NCI-H748 (cell line): Measurements from ENCODE around the gene ABCA12.
A peak's percentile ranks its signal among the peaks of the same experiment; 100 is the strongest.
"Not testable (repeated sequence)": the region's sequence is repeated elsewhere in the genome, so short reads cannot be mapped to it uniquely, and the experiment has no call there.

Source experiments
- DNase-seq: peaks from one replicate; lab custom pipeline; 2025; ENCODE audit not compliant: unreplicated experiment; lab: John Stamatoyannopoulos, UW

ABCA12 gene, protein sequence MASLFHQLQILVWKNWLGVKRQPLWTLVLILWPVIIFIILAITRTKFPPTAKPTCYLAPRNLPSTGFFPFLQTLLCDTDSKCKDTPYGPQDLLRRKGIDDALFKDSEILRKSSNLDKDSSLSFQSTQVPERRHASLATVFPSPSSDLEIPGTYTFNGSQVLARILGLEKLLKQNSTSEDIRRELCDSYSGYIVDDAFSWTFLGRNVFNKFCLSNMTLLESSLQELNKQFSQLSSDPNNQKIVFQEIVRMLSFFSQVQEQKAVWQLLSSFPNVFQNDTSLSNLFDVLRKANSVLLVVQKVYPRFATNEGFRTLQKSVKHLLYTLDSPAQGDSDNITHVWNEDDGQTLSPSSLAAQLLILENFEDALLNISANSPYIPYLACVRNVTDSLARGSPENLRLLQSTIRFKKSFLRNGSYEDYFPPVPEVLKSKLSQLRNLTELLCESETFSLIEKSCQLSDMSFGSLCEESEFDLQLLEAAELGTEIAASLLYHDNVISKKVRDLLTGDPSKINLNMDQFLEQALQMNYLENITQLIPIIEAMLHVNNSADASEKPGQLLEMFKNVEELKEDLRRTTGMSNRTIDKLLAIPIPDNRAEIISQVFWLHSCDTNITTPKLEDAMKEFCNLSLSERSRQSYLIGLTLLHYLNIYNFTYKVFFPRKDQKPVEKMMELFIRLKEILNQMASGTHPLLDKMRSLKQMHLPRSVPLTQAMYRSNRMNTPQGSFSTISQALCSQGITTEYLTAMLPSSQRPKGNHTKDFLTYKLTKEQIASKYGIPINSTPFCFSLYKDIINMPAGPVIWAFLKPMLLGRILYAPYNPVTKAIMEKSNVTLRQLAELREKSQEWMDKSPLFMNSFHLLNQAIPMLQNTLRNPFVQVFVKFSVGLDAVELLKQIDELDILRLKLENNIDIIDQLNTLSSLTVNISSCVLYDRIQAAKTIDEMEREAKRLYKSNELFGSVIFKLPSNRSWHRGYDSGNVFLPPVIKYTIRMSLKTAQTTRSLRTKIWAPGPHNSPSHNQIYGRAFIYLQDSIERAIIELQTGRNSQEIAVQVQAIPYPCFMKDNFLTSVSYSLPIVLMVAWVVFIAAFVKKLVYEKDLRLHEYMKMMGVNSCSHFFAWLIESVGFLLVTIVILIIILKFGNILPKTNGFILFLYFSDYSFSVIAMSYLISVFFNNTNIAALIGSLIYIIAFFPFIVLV (N-terminal part only)

GRCh38 chr2:215138479-215138878 is at the start of gene ABCA12:
Gene ABCA12 (minus strand): TSS chr2:215138626. CDS start chr2:215138208, 418 bp downstream.
- peak; percentile 26 for DNase-seq

GRCh38 chr2:215188078-215188477 is 49.7 kb upstream of the ABCA12 start:
- DNase-seq: no peak

- DNase-seq: no peak
Measured at GRCh38 chr2:215186021-215186420, 47.6 kb upstream of the ABCA12 start.

DNA sequence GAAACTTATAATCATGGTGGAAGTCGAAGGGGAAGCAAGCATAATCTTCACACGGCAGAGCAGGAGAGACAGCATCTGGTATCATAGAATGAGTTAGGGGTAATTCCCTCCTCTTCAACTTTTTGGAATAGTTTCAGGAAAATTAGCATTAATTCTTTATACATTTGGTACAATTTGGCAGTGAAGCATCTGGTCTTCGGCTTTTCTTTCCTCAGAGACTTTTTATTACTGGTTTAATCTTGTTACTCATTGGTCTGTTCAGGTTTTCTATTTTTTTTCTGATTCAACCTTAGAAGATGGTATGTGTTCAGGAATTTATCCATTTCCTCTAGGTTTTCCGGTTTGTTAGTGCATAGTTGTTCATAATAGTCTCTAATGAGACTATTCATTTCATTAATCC is 39.7 kb upstream of the ABCA12 start:
- no peak for DNase-seq

DNA sequence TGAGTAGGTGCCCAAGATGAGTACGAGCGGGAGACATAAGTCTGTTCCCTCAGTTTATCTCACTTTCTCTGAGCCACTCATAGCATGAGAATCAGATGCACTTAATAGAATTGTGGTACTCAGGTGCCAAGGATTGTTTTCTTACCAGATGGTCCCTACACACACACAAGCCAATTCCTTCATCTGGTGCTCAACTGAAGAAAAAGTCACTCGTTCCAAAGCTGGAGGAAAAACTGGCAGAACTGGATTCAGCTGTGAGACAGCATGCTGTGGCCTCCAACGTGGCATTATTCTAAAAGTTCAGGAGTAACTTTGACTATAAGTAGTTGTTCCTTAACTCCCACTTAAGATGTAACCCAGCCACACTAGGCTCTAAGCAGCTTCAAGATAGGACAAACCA is 33.4 kb upstream of the ABCA12 start:
- no peak for DNase-seq

GRCh38 chr2:215171151-215171550 is 32.7 kb upstream of the ABCA12 start:
- no peak for DNase-seq

- not testable (repeated sequence) for DNase-seq
Measured at GRCh38 chr2:215166505-215166904, 28.1 kb upstream of the ABCA12 start.

- DNase-seq: not testable (repeated sequence)
Measured at GRCh38 chr2:215163319-215163718, 24.9 kb upstream of the ABCA12 start.

DNA sequence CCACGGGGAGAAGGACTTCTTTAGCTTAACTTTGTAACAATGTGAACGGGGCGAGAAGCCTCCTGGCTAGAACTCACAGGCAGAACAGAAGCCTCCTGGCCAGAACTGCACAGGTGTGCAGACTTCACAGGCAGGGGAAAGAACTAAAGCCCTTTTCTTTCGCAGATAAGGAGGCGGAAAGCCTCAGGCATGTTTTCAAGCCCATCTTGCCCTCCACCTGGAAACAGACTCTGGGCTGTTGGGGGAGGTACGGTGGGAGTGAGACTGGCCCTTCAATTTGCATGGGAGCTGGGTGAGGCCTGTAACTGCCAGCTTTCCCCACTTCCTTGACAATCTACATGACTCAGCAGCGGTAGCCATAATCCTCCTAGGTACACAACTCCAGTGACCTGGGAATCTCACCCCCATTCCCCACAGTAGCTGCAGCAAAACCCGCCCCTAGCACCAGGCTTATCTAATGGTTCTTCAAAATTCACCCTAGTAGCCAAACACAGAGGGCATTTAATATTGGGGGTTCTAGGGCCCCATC is 22.9 kb upstream of the ABCA12 start:
- no peak for DNase-seq

GRCh38 chr2:215160081-215160480 is 21.7 kb upstream of the ABCA12 start:
- no peak for DNase-seq

DNA sequence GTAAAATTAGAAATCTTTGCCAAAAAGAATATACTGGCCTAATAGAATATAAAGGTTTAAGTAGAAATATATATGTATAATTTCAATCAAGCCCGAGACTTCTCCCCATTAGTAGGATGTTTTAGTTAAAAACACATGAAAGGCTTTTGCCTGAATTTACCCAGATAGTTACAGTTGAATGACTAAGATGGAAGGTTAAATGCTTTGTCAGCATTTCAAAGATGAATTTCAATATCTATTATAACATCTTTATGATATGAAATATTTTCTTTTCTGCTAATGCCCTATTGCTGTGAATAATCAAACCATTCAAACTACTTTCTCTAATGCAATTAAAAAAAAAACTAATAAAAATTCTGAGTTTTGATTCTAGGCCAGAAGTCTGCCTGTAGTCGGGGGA is 18.0 kb upstream of the ABCA12 start:
- no peak for DNase-seq

DNA sequence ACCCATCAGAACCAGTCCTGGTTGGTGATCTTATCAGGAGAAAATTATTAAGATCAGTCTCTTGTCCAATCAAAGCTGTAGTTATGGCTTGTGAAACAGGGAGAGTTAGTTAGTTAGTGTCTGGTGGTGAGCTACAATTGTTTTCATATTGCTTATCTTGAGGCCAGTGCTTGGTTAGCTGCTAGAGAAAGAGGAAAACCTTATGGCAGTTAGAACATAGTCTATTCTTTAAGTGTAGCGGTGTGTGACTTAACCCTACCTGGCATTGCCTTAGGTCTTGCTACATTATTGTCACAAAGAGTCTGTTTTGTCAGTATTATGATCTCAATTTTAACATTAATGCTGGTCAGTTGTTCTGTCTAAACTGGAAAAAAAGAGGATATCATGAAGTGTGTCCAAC is 11.5 kb upstream of the ABCA12 start:
- DNase-seq: no peak

DNA sequence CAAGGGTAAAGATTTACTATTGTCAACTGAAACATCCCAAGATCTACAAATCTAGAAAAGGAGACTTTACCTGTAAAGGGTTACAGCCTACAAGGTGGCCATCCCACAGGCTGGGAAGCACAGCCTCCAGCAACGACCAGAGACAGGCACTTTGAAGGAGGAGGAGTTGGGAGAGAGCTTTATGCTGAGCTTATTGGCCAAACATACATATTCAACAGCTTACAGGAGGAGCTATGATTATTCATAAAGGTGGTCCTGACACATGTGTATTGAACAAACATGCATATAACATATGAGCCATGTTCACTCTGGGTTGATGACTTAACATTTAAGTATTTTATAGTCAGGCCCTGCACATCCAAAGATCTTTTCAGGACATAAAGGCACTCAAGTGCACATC is 11.1 kb upstream of the ABCA12 start:
- DNase-seq: no peak

DNA sequence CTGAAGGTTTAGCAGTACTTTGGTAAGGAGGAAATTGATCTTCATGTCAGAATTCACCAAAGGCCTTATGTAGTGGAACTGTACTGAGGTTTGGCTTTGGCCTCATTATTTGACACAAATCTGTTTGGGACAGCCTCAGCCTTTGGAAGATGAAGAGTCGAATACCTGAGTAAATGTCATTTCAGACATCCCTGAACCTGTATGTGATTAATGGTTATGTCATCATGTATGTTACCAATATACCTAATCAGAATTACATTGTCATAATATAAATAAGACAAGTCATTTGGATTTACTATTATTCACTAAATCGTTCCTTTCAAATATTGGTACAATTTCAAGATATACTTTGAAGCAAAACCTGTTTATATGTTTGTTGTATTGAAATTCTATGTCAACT is 10.6 kb upstream of the ABCA12 start:
- DNase-seq: no peak

DNA sequence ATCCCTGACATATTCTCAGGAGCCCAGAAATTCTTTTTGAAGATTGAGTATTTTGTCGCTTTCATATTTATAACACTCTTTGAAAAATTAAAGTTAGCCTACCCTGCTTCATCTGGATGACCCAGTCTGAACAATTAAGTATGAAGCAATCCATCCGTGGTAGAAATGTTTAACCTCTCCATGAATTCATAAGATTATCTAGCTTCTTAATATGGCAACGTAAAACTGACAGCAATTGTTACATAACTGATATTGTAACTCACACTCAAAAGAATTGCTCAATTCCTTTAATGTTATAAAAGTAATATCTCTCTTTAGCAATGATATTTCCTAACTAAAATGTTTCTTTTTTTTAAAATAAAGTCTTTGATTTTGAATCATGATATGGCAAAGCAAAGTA is 7.2 kb upstream of the ABCA12 start:
- no peak for DNase-seq

GRCh38 chr2:215144106-215144875 is 5.9 kb upstream of the ABCA12 start:
- DNase-seq: no peak

- no peak for DNase-seq
Measured at GRCh38 chr2:215143458-215143857, 5.0 kb upstream of the ABCA12 start.

GRCh38 chr2:215141706-215142105 is 3.3 kb upstream of the ABCA12 start:
- DNase-seq: no peak

DNA sequence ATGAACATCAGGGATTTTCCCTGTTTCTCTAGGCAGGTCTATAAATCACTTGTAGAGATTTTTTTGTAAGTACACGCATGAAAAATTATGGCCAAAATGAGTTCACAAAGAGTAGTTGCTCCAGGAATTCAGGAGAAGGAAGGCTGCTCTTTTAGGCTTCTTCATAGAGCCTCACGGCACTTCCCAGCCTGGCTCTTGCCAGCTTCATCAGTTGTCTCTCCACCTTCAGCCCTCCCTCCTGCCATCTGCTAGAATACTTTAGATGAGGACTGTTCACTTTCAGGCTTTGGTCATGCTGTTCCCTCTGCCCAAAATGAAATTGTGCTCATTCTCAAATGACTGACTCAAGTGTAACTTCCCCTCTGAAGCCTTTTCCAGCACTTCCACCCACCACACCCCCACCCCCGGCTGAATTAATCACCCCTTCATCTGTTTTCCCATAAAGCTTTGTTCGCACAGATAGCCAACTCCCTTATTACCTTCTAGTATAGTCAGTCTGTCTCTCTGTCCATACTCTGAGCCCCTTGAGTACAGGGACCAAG is 1.8 kb upstream of the ABCA12 start:
- no peak for DNase-seq

DNA sequence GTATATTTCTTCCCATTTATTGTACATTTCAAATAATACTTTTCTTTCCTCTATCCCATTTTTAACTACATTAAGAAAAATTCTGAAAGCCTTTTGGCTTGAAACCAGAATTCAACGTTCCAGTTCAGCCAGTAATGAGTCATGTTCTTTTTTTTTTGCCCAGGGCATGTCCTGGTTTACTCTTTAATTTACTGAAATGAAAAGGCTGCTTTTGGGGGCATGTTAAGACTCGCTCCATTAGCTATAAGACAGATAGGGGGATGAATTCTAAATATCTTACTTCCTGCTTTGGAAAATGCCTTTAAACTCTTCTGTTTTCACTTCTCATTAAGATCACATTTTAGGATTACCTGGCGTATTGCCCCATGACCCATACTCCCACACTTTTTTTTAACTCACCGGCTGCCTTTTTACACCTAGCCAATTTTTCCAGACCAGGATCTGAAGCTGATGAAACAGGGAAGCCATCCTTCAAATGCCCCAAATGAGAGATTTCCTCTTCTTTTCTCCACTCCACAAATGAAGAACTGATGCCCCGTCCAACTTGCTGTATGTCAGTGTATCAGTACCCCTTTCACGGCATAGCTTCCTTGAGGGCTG is 585 bp downstream of the ABCA12 start:
- DNase-seq: no peak
